ENCODE data around the gene NEK5. TPM values are rescaled to one million over a fixed set of nuclear protein-coding genes. Genes with fewer than 3 reads are reported as not detected.

The NEK5 gene
- total and polyA plus RNA-seq, 8 donors: 0.05 to 4.0 (median 0.52) TPM; not detected in 4

DNA sequence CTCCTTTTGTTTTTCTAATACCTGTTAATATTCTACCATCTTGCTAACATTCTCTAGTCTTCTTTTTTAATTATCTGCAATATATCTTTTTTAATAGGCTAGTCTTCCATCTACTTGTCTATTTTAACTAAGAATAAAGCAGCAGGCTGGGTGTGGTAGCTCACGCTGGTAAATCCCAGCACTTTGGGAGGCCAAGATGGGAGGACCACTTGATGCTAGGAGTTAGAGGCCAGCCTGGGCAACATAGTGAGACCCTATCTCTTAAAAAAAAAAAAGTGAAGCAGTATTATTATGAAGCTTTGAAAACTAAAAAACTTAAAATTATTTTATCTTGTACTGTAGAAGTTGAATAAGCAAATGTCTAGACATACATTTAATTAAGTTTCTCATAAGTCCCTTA, 101.0 kb downstream of the NEK5 start:
- intact Hi-C loops (cut with DNase I; ENCODE audit: low total_unique reads): no loop called here
- DNase-seq: no peak
- Histone ChIP-seq H3K4me1 (peaks cover 0 to 15% (median 4%) of the 10 kb centered on the region in 4 donors), H3K27me3 (no peaks in the 10 kb centered on the region), H3K9me3 (no peaks in the 10 kb centered on the region), H3K4me3 (no peak overlapping the region), H3K27ac (no peak overlapping the region), H3K36me3 (peaks cover 21 to 60% (median 57%) of the 10 kb centered on the region in 4 donors)
- TF ChIP-seq, protein P1, sequence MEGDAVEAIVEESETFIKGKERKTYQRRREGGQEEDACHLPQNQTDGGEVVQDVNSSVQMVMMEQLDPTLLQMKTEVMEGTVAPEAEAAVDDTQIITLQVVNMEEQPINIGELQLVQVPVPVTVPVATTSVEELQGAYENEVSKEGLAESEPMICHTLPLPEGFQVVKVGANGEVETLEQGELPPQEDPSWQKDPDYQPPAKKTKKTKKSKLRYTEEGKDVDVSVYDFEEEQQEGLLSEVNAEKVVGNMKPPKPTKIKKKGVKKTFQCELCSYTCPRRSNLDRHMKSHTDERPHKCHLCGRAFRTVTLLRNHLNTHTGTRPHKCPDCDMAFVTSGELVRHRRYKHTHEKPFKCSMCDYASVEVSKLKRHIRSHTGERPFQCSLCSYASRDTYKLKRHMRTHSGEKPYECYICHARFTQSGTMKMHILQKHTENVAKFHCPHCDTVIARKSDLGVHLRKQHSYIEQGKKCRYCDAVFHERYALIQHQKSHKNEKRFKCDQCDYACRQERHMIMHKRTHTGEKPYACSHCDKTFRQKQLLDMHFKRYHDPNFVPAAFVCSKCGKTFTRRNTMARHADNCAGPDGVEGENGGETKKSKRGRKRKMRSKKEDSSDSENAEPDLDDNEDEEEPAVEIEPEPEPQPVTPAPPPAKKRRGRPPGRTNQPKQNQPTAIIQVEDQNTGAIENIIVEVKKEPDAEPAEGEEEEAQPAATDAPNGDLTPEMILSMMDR (IDR thresholded peaks at IDR 0.05): no peak
- TF ChIP-seq EP300 (IDR thresholded peaks at IDR 0.05): no peak
- TF ChIP-seq POLR2AphosphoS5 (IDR thresholded peaks at IDR 0.05): no peak
- TF ChIP-seq POLR2A (IDR thresholded peaks at IDR 0.05): no peak
- WGBS, 5 donors: 95 to 100% (median 100%) methylated on average over 1 of the region's 1 CpG

- no peaks in the 10 kb centered on the region for H3K27me3 ChIP-seq
- TF ChIP-seq, protein P1 (IDR thresholded peaks at IDR 0.05): no peak
- TF ChIP-seq POLR2A (IDR thresholded peaks at IDR 0.05) (no peak), POLR2AphosphoS5 (IDR thresholded peaks at IDR 0.05) (no peak), EP300 (IDR thresholded peaks at IDR 0.05) (no peak)
- peaks cover 0 to 15% (median 4%) of the 10 kb centered on the region in 4 donors for H3K4me1 ChIP-seq
- 92 to 100% (median 95%) methylated on average over 3 of the region's 3 CpGs for WGBS, 5 donors
- no peaks in the 10 kb centered on the region for H3K9me3 ChIP-seq
- H3K27ac ChIP-seq: no peak overlapping the region
- no peak overlapping the region for H3K4me3 ChIP-seq
- intact Hi-C loops (cut with DNase I; ENCODE audit: low total_unique reads): no loop called here
- DNase-seq: no peak
- H3K36me3 ChIP-seq: peaks cover 21 to 75% (median 73%) of the 10 kb centered on the region in 4 donors
These were observed 102.6 kb downstream of the NEK5 start for GRCh38 chr13:52026246-52026626.

DNA sequence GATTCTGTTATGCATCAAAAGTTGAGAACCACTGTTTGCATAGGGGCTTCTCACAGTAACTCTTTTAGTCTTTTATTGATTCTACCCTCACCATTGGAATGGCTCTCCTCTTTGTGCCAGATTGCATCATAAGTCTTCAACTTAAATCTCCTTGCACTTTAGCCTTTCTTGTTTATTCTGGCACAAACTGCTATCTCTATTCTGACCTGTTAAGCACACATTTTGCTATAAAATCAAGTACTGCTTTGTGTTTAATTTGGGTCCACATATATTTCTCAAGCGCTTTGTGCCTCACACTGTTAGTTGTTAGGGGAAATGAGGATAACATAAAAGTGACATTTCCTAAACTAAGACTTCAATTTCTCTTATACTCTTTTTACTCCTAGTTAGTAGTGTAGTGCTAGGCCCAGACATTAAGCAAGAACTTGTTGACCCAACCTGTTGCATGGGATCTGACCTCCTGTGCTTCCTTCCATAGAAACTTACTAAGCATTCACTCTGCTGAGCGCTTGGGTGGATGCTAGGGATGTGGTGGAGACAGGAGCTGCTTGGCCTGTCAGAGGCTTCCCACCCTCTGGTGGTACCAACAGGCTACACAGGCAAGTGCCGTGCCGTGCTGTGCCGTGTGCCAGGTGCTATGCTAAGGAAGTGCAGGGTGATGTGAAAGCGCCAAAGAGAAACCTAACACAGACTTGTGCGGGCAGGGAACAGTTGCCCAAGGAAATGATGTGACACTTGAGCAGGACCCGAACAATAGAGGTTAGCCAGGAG, 103.2 kb downstream of the NEK5 start:
- intact Hi-C loops (cut with DNase I; ENCODE audit: low total_unique reads): no loop called here
- WGBS, 5 donors: 93 to 96% (median 94%) methylated on average over 8 of the region's 8 CpGs
- TF ChIP-seq POLR2AphosphoS5 (IDR thresholded peaks at IDR 0.05) (no peak), EP300 (IDR thresholded peaks at IDR 0.05) (no peak), POLR2A (IDR thresholded peaks at IDR 0.05) (no peak)
- TF ChIP-seq, protein P1 (IDR thresholded peaks at IDR 0.05): no peak
- Histone ChIP-seq H3K27me3 (no peaks in the 10 kb centered on the region), H3K4me3 (no peak overlapping the region), H3K4me1 (peaks cover 0 to 15% (median 4%) of the 10 kb centered on the region in 4 donors), H3K36me3 (peaks cover 21 to 81% (median 78%) of the 10 kb centered on the region in 4 donors), H3K27ac (no peak overlapping the region), H3K9me3 (no peaks in the 10 kb centered on the region)
- DNase-seq: no peak

DNA sequence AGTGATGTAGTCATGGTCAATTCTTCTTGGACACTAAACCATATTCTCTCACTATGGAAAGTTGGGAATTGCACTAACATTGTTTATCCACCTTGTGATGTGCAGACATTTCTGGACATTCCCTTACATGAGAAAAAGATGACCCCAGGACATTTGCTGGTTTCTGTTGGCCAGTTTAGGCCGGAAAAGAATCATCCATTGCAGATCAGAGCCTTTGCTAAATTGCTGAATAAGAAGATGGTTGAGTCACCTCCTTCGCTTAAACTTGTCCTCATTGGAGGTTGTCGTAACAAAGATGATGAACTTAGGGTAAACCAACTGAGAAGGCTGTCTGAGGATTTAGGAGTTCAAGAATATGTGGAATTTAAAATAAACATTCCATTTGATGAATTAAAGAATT, 104.4 kb downstream of the NEK5 start, which contains the start of gene UTP14C:
Gene UTP14C, plus strand, starts transcription at position 211 of the 400 bp plus-strand sequence. CDS start 4,114 bp downstream, outside the sequence.
- H3K4me1 ChIP-seq: peaks cover 0 to 15% (median 4%) of the 10 kb centered on the region in 4 donors
- intact Hi-C loops (cut with DNase I; ENCODE audit: low total_unique reads): no loop called here
- no peaks in the 10 kb centered on the region for H3K9me3 ChIP-seq
- no peak within 1 kb of the TSS for H3K4me3 ChIP-seq
- TF ChIP-seq, protein P1 (IDR thresholded peaks at IDR 0.05): no peak
- no peak for TF ChIP-seq EP300 (IDR thresholded peaks at IDR 0.05)
- no peak for TF ChIP-seq POLR2A (IDR thresholded peaks at IDR 0.05)
- TF ChIP-seq POLR2AphosphoS5 (IDR thresholded peaks at IDR 0.05): no peak
- no peak for DNase-seq
- 94 to 100% (median 97%) methylated on average over 3 of the region's 3 CpGs for WGBS, 5 donors
- peaks cover 21 to 92% (median 88%) of the 10 kb centered on the region in 4 donors for H3K36me3 ChIP-seq
- no peak within 1 kb of the TSS for H3K27ac ChIP-seq
- no peaks in the 10 kb centered on the region for H3K27me3 ChIP-seq

Data from stomach (tissue), 9 donors.